OCI-LY3 (cell line): Measurements from ENCODE around the gene DAZAP1.

Experiments used
- EZH2phosphoT487 ChIP-seq: fragments of 200-600 bp; shearing (Covaris generic); IDR thresholded peaks from 2 replicates; pipeline ENCODE4 v1.6.1; 2018; ENCODE audit warnings: antibody characterized with exemption, mixed run types, low read depth
- TF ChIP-seq, protein P1 (sequence below): fragments of 200-600, 300-600 bp; sonication (generic); IDR thresholded peaks from 2 replicates; pipeline ENCODE4 v1.5.1; 2014; ENCODE audit warnings: antibody characterized with exemption, low read length, low read depth

- TF ChIP-seq, protein P1, sequence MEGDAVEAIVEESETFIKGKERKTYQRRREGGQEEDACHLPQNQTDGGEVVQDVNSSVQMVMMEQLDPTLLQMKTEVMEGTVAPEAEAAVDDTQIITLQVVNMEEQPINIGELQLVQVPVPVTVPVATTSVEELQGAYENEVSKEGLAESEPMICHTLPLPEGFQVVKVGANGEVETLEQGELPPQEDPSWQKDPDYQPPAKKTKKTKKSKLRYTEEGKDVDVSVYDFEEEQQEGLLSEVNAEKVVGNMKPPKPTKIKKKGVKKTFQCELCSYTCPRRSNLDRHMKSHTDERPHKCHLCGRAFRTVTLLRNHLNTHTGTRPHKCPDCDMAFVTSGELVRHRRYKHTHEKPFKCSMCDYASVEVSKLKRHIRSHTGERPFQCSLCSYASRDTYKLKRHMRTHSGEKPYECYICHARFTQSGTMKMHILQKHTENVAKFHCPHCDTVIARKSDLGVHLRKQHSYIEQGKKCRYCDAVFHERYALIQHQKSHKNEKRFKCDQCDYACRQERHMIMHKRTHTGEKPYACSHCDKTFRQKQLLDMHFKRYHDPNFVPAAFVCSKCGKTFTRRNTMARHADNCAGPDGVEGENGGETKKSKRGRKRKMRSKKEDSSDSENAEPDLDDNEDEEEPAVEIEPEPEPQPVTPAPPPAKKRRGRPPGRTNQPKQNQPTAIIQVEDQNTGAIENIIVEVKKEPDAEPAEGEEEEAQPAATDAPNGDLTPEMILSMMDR = no peak
- TF ChIP-seq EZH2phosphoT487 = no peak
Observed at GRCh38 chr19:1470055-1470304, 62.6 kb downstream of the DAZAP1 start.
